GDM1 (cell line): ENCODE results near the gene TNFRSF25.
"Not testable (repeated sequence)": the region's sequence is repeated elsewhere in the genome, so short reads cannot be mapped to it uniquely, and the experiment has no call there.

Experiments used
- DNase-seq: peaks from one replicate; lab custom pipeline; 2025; lab: John Stamatoyannopoulos, UW

Gene TNFRSF25

GRCh38 chr1:6501279-6501813 is 35.4 kb upstream of the TNFRSF25 start:
- DNase-seq, result no peak

- DNase-seq, result no peak
Observed at GRCh38 chr1:6500544-6501278, 34.7 kb upstream of the TNFRSF25 start.

DNA sequence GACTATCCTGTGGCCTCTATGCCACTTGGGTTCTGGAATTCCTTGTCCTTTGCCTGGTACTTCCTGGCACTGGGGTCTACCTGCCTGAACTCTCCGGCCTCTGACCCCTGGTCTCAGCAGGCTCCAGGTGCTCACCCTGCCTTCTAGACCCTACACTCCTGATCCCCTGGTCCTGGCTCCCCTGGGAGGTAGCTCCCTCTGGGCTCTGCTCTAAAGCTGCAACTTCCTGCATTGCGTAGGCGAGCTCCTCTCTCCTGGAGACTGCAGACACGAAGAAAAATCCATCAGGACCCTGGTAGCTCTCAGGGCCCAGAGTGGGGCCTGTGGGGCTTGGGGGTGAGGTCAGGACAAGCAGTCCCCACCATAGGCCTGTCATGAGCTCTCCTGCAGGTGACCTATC is 33.3 kb upstream of the TNFRSF25 start:
- DNase-seq, result no peak

GRCh38 chr1:6498576-6499111 is 32.7 kb upstream of the TNFRSF25 start:
- no peak for DNase-seq

DNA sequence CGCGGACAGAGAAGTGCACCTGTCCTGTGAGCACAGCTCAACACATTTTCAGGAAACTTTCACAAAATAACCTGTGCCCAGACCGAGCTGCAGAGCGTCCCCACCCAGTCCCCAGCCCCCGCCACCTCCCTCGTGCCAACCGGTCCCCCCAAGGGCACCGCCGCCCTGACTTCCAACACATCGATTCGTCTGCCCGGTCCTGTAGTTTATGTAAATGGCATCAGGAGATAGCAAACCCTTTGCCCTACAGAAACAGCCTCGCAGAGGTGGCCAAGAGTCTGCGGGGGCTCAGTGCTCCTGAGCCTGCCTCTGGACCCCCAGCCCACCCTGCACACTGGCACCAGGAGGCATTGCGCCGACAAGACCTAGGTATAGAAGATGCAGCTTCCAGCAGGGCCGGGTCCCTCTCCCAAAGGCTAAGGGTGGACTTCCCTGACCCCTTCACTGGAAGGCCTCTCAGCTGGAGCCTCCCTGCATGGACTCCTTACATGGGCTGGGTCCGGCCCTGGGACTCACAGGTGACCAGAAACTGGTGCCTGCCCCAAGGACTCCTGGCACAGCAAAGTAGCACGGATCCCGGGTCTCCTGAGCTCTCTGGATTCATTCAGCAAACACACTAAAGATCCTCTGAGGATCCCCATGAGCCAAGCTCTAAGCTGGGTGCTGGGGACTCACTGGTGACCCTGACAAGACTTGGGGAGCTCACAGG is 32.0 kb upstream of the TNFRSF25 start:
- DNase-seq, result no peak

GRCh38 chr1:6497215-6497866 is 31.4 kb upstream of the TNFRSF25 start:
- peak; percentile 19 for DNase-seq

DNA sequence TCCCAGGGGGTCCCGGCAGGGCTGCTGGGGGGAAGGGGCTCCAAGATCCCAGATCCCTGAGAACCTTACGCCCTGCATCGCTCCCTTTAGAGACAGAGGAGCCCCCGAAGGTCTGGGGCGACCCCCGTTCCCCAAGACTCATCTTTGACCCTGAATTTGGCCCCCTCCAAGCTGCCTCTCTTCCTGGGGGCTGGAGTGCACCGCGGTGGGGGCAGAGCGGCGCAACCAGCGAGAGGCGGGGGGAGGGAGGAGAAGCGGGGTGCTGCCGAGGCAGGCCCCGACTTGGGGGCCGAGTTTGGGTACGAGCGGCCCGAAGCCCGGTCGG is 30.9 kb upstream of the TNFRSF25 start:
- no peak for DNase-seq

- no peak for DNase-seq
Observed at GRCh38 chr1:6496365-6496721, 30.4 kb upstream of the TNFRSF25 start.

DNA sequence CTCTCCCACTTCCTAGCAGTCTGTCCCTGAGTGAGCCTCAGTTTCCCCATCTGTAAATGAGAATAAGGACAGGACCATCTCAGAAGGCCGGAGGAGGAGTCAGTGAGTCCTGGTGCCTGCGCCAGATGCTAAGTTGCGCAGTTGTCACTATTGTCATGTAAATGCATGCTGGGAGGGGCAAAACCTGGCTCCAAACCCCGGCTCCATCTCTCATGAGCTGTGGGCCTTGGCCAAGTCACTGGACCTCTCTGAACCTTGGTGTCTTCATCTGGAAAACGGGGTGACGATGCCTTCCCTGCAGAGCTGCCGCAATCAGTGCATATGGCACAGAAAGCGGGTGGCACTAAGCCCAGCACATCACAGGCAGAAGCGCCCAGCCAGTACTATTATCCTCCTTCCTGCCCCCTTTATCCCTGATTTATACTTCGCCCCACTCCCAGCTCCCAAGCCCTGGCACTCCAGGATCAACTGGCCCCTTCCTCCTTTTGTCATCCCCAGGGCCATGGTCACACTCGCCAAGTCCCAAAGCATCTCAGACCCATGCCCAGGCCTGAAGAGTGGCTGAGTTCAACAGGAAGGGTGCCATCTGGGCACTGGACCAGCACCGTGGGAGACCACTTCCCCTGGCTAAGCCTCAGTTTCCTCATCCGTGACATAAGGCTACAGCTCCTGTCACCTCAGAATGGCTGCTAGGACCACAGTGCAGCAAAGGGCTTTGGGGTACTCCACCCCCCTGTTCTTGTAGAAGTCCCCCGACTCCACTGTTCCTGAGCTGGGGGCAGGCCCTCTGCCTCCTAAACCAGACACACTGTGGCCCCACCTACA is 29.8 kb upstream of the TNFRSF25 start:
- DNase-seq, result no peak

- DNase-seq, result no peak
Observed at GRCh38 chr1:6495041-6495441, 29.1 kb upstream of the TNFRSF25 start.

DNA sequence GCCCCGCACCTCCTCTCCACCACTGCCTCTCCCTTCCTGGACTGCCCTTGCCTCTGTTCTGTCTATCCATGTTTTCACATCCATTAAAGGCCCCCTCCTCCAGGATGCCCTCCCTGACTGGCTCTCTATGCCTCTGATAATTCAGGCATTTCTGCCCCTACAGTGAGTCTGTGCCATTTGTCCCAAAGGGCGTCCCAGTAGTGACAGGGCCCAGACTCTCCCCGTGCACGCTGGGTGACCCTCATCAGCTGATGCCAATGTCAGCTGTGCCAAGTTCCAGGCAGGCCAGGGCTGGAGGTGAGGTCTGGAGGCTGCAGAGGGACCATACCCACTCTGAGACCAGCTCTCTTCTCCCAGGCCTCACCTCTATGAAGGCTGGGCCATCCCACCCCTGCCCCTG is 28.7 kb upstream of the TNFRSF25 start:
- no peak for DNase-seq

- DNase-seq, result not testable (repeated sequence)
Observed at GRCh38 chr1:6493834-6494223, 27.9 kb upstream of the TNFRSF25 start.

- DNase-seq, result no peak
Observed at GRCh38 chr1:6491966-6492365, 26.0 kb upstream of the TNFRSF25 start.

GRCh38 chr1:6491480-6491962 is 25.5 kb upstream of the TNFRSF25 start, which contains the start of gene PLEKHG5:
PLEKHG5 (minus strand) TSS chr1:6491667; CDS start chr1:6477571, 14,096 bp downstream.
- DNase-seq, result no peak

DNA sequence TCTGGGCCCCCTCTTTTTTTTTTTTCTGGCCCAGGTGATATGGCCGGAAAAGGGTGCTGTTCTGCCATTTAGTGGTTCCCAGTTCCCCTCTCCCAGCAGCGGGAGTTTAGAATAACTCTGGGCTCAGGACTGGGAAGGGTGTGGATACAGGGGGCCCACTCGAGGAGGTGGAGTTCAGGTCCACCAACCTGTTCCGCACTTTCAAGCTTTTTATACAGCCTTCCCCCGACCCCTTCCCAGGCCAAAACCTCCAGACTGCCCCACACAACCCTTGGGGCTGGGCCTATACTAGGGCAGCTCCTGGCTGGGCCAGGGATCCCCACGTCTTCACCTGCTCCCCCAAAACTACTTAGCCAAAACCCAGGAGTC is 25.1 kb upstream of the TNFRSF25 start:
- no peak for DNase-seq

DNA sequence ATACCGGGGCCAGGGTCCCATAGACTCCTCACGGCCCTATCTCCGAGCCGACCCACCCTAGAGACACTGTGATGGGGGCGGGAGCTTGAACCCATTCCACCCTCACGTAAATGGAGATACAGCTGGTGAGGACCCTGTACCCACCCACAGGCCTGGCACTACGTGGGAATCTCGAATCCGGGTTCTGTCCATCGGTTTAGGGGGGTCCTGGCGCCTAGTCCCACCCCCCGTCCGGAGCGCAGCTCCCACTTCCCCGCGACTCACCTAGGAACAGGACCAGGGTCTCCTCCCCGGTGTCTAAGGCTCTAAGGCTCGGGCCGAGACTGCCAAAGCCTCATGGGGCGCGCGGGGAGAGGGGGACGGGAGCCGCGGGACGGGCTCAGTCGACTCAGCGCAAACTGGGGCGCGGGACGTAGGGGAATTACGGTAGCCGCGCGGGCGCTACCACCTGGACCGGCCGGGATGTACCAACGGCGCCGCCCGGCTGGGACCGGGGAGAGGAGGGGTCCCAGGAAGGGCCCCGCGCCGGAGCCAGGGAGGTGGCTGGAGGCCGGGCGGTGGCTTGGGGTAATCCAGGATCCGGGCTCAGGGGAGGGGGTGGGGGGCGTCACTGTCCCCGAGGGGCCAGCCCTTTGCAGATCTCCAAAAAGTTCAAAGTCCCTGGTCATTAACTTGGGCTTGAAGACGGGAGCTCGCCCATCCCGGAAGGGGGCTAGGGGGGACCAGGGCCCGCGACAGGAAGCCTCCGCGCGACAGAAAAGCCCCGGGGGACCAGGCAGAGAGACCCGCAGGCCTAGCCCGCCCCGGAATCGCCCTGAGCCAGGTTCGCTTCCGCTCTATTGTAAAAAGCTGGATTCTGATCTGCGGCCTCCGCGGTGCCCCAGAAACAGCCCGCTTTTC is 24.5 kb upstream of the TNFRSF25 start:
- no peak for DNase-seq

DNA sequence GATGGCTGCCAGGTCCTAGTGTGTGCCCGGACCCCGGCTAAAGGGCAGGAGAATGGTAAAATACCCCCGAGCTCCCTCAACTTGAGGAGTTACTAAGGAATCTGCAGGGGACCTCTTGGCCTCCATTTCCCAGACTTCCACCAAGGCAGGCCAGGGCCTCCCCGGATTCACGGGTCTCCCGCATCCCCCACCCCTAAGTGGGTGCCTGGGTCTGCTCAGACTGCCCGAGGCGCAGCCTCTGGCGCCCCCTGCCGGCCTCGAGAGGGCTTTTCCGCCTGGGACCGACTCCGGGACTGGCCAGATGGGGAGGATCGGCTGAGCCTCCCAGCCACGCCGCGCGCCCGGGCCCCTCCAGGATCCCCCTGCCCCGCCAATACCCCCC is 23.8 kb upstream of the TNFRSF25 start:
- DNase-seq, result peak; percentile 44

GRCh38 chr1:6489383-6489765 is 23.4 kb upstream of the TNFRSF25 start:
- DNase-seq, result no peak

DNA sequence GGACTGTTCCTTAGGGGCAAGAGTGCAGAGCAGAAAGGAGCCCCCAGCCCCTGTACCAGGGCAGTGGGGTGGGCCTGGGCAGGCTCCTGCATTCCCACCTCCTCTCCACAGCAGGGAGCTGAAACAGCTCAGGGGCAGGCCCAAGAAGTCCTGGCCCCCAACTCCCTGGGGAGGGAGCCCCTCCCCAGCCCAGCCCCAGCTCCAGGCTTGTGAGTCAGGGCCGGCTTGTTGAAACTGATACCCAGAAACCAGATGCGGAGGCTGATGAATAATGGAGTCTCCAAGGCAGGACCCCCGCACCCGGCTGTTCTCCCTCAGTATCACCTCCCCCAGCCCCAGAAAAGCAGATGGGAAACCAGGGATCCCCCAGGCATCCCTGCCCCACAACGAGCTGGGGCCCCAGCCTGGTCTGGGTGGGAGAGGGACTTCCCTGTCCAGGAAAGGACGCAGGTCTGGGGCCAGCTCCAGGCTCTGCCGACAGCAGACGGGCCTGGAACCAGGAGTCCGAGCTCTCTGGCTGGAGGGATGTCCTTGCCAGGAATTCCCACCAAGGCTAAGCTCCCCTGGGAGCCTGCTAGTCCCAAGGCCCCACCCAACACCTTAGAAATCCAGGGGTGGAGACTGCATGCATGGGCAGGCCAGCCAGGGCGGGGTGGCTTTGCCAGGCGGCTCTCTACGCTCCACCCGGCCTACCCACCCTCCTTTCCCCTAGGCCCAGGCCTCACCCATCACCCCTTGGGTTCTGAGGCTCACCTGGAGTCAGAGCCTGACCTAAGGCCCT is 22.8 kb upstream of the TNFRSF25 start:
- DNase-seq, result no peak
